Measurements from ENCODE around the gene MTF1. TPM values are rescaled to one million over a fixed set of nuclear protein-coding genes. Genes with fewer than 3 reads are reported as not detected.

The MTF1 gene
- total and polyA plus RNA-seq, 4 experiments from 2014 or later, result 12.4 to 32.5 (median 25.8) TPM

GRCh38 chr1:37888022-37888700 lies 28.8 kb upstream of the MTF1 start:
- H3K4me3 Mint-ChIP-seq, result no peak overlapping the region
- peaks cover 0 to under 1% (median 0%) of the 10 kb centered on the region in 8 donors for H3K9me3 Mint-ChIP-seq
- no peak for DNase-seq
- H3K27me3 Mint-ChIP-seq, result no peaks in the 10 kb centered on the region
- Histone ChIP-seq H3K27me3 (ENCODE audit: insufficient read depth, low read length) (no peaks in the 10 kb centered on the region), H3K9me3 (ENCODE audit: control insufficient read depth in 1 of 2, low read length in 2 of 2) (no peaks in the 10 kb centered on the region), H3K4me3 (ENCODE audit: low read length in 2 of 2) (no peak overlapping the region), H3K4me1 (ENCODE audit: insufficient read depth, low read length) (no peaks in the 10 kb centered on the region), H3K27ac (ENCODE audit: low read depth, low read length) (no peak overlapping the region), H3K36me3 (ENCODE audit: insufficient read depth, low read length) (peaks cover 47% of the 10 kb centered on the region)
- ChIA-PET CTCF (ENCODE audit: partially characterized antibody) (interaction anchor here (1.3 kb wide), 1 partner anchor 29 kb away, joined by 3 read pairs; the partner anchor contains the start of gene MTF1), POLR2A (ENCODE audit: partially characterized antibody) (interaction anchor here (1.1 kb wide), 1 partner anchor 14 kb away, joined by 3 read pairs; no protein-coding TSS in a partner anchor)
- H3K36me3 Mint-ChIP-seq, result peaks cover 53 to 57% of the 10 kb centered on the region in 2 donors
- H3K27ac Mint-ChIP-seq, result peak overlapping the region in 1 of 7 donors; percentile 9
- H3K4me1 Mint-ChIP-seq, result peaks cover 2 to 15% (median 7%) of the 10 kb centered on the region in 4 donors
- intact Hi-C loops (cut with micrococcal nuclease), result no loop called here

GRCh38 chr1:37884145-37884544 lies 24.8 kb upstream of the MTF1 start:
- intact Hi-C loops (cut with micrococcal nuclease), result no loop called here
- Mint-ChIP-seq H3K27ac (peak overlapping the region in 3 of 7 donors; percentile 57 to 95 (median 75)), H3K4me1 (peaks cover 0 to 14% (median 6%) of the 10 kb centered on the region in 4 donors), H3K27me3 (no peaks in the 10 kb centered on the region), H3K9me3 (no peaks in the 10 kb centered on the region), H3K36me3 (peaks cover 55 to 79% of the 10 kb centered on the region in 2 donors), H3K4me3 (peak overlapping the region in 1 of 8 donors; percentile 39)
- H3K36me3 ChIP-seq (ENCODE audit: insufficient read depth, low read length), result peaks cover 67% of the 10 kb centered on the region
- no peak overlapping the region for H3K4me3 ChIP-seq (ENCODE audit: low read length in 2 of 2)
- H3K27me3 ChIP-seq (ENCODE audit: insufficient read depth, low read length), result no peaks in the 10 kb centered on the region
- no peak for DNase-seq
- ChIA-PET POLR2A (ENCODE audit: partially characterized antibody) (interaction anchor here (0.6 kb wide), 1 partner anchor 1425 kb away, joined by 4 read pairs; no protein-coding TSS in a partner anchor), CTCF (ENCODE audit: partially characterized antibody) (interaction anchor here (0.5 kb wide), 1 partner anchor 8 kb away, joined by 4 read pairs; no protein-coding TSS in a partner anchor)
- no peaks in the 10 kb centered on the region for H3K9me3 ChIP-seq (ENCODE audit: control insufficient read depth in 1 of 2, low read length in 2 of 2)
- H3K27ac ChIP-seq (ENCODE audit: low read depth, low read length), result no peak overlapping the region
- no peaks in the 10 kb centered on the region for H3K4me1 ChIP-seq (ENCODE audit: insufficient read depth, low read length)

- H3K27me3 ChIP-seq (ENCODE audit: insufficient read depth, low read length), result no peaks in the 10 kb centered on the region
- no peak overlapping the region for H3K4me3 ChIP-seq (ENCODE audit: low read length in 2 of 2)
- ChIA-PET CTCF (ENCODE audit: partially characterized antibody) (interaction anchor here (0.5 to 1.1 kb wide), 2 partner anchors 9 to 13 kb away, joined by 4 read pairs; no protein-coding TSS in a partner anchor), POLR2A (ENCODE audit: partially characterized antibody) (no interaction called here)
- Mint-ChIP-seq H3K36me3 (peaks cover 54 to 75% of the 10 kb centered on the region in 2 donors), H3K9me3 (no peaks in the 10 kb centered on the region), H3K4me3 (peak overlapping the region in 4 of 8 donors; percentile 61 to 77 (median 72)), H3K27ac (peak overlapping the region in 5 of 7 donors; percentile 57 to 95 (median 82)), H3K4me1 (peaks cover 0 to 14% (median 6%) of the 10 kb centered on the region in 4 donors), H3K27me3 (no peaks in the 10 kb centered on the region)
- intact Hi-C loops (cut with micrococcal nuclease), result no loop called here
- no peak for DNase-seq
- H3K9me3 ChIP-seq (ENCODE audit: control insufficient read depth in 1 of 2, low read length in 2 of 2), result no peaks in the 10 kb centered on the region
- H3K4me1 ChIP-seq (ENCODE audit: insufficient read depth, low read length), result no peaks in the 10 kb centered on the region
- no peak overlapping the region for H3K27ac ChIP-seq (ENCODE audit: low read depth, low read length)
- H3K36me3 ChIP-seq (ENCODE audit: insufficient read depth, low read length), result peaks cover 62% of the 10 kb centered on the region
These were observed 24.3 kb upstream of the MTF1 start for GRCh38 chr1:37883671-37884070.

- H3K4me1 Mint-ChIP-seq, result peaks cover 0 to 14% (median 6%) of the 10 kb centered on the region in 4 donors
- DNase-seq, result no peak
- no peaks in the 10 kb centered on the region for H3K27me3 Mint-ChIP-seq
- peaks cover 45 to 63% of the 10 kb centered on the region in 2 donors for H3K36me3 Mint-ChIP-seq
- H3K27ac Mint-ChIP-seq, result peak overlapping the region in 1 of 7 donors; percentile 19
- Histone ChIP-seq H3K27ac (ENCODE audit: low read depth, low read length) (no peak overlapping the region), H3K27me3 (ENCODE audit: insufficient read depth, low read length) (no peaks in the 10 kb centered on the region), H3K4me1 (ENCODE audit: insufficient read depth, low read length) (no peaks in the 10 kb centered on the region), H3K4me3 (ENCODE audit: low read length in 2 of 2) (no peak overlapping the region), H3K36me3 (ENCODE audit: insufficient read depth, low read length) (peaks cover 54% of the 10 kb centered on the region), H3K9me3 (ENCODE audit: control insufficient read depth in 1 of 2, low read length in 2 of 2) (no peaks in the 10 kb centered on the region)
- intact Hi-C loops (cut with micrococcal nuclease), result no loop called here
- H3K9me3 Mint-ChIP-seq, result no peaks in the 10 kb centered on the region
- CTCF ChIA-PET (ENCODE audit: partially characterized antibody), result interaction anchor here (1.6 kb wide), 1 partner anchor 17 kb away, joined by 4 read pairs; no protein-coding TSS in a partner anchor
- POLR2A ChIA-PET (ENCODE audit: partially characterized antibody), result no interaction called here
- H3K4me3 Mint-ChIP-seq, result no peak overlapping the region
These were observed 20.5 kb upstream of the MTF1 start for GRCh38 chr1:37879865-37880264.

- DNase-seq, result no peak
- ChIA-PET POLR2A (ENCODE audit: partially characterized antibody) (no interaction called here), CTCF (ENCODE audit: partially characterized antibody) (interaction anchor here (7.1 kb wide), 1 partner anchor 18 kb away, joined by 31 read pairs; the partner anchor contains the start of gene MTF1)
- H3K36me3 Mint-ChIP-seq, result peaks cover 49 to 66% of the 10 kb centered on the region in 2 donors
- Histone ChIP-seq H3K4me3 (ENCODE audit: low read length in 2 of 2) (no peak overlapping the region), H3K4me1 (ENCODE audit: insufficient read depth, low read length) (no peaks in the 10 kb centered on the region), H3K27ac (ENCODE audit: low read depth, low read length) (no peak overlapping the region), H3K36me3 (ENCODE audit: insufficient read depth, low read length) (peaks cover 67% of the 10 kb centered on the region), H3K27me3 (ENCODE audit: insufficient read depth, low read length) (no peaks in the 10 kb centered on the region), H3K9me3 (ENCODE audit: control insufficient read depth in 1 of 2, low read length in 2 of 2) (no peaks in the 10 kb centered on the region)
- H3K27ac Mint-ChIP-seq, result peak overlapping the region in 1 of 7 donors; percentile 30
- no peak overlapping the region for H3K4me3 Mint-ChIP-seq
- H3K27me3 Mint-ChIP-seq, result no peaks in the 10 kb centered on the region
- H3K9me3 Mint-ChIP-seq, result no peaks in the 10 kb centered on the region
- intact Hi-C loops (cut with micrococcal nuclease), result no loop called here
- H3K4me1 Mint-ChIP-seq, result peaks cover 0 to 6% (median 1%) of the 10 kb centered on the region in 4 donors
These were observed 18.7 kb upstream of the MTF1 start for GRCh38 chr1:37878071-37878470.

- Mint-ChIP-seq H3K4me1 (no peaks in the 10 kb centered on the region), H3K36me3 (peaks cover 44 to 60% of the 10 kb centered on the region in 2 donors), H3K4me3 (no peak overlapping the region), H3K27me3 (no peaks in the 10 kb centered on the region), H3K9me3 (no peaks in the 10 kb centered on the region), H3K27ac (no peak overlapping the region)
- Histone ChIP-seq H3K27me3 (ENCODE audit: insufficient read depth, low read length) (no peaks in the 10 kb centered on the region), H3K27ac (ENCODE audit: low read depth, low read length) (no peak overlapping the region), H3K4me3 (ENCODE audit: low read length in 2 of 2) (no peak overlapping the region), H3K36me3 (ENCODE audit: insufficient read depth, low read length) (peaks cover 58% of the 10 kb centered on the region), H3K4me1 (ENCODE audit: insufficient read depth, low read length) (no peaks in the 10 kb centered on the region), H3K9me3 (ENCODE audit: control insufficient read depth in 1 of 2, low read length in 2 of 2) (no peaks in the 10 kb centered on the region)
- intact Hi-C loops (cut with micrococcal nuclease), result no loop called here
- DNase-seq, result no peak
- POLR2A ChIA-PET (ENCODE audit: partially characterized antibody), result no interaction called here
- CTCF ChIA-PET (ENCODE audit: partially characterized antibody), result interaction anchor here (1.3 to 7.1 kb wide), 2 partner anchors 16 to 114 kb away, joined by 3 to 31 read pairs; partner anchors contain the start of gene MTF1
These were observed 16.4 kb upstream of the MTF1 start for GRCh38 chr1:37875833-37876232.

GRCh38 chr1:37872692-37873091 lies 13.3 kb upstream of the MTF1 start:
- POLR2A ChIA-PET (ENCODE audit: partially characterized antibody), result no interaction called here
- Mint-ChIP-seq H3K36me3 (peaks cover 52 to 60% of the 10 kb centered on the region in 2 donors), H3K27ac (peak overlapping the region in 2 of 7 donors; percentile 7 to 13)

More at GRCh38 chr1:37872692-37873091, 13.3 kb upstream of the MTF1 start:
- Mint-ChIP-seq H3K4me3 (no peak overlapping the region), H3K9me3 (no peaks in the 10 kb centered on the region), H3K27me3 (no peaks in the 10 kb centered on the region), H3K4me1 (no peaks in the 10 kb centered on the region)
- H3K9me3 ChIP-seq (ENCODE audit: control insufficient read depth in 1 of 2, low read length in 2 of 2), result no peaks in the 10 kb centered on the region
- intact Hi-C loops (cut with micrococcal nuclease), result no loop called here
- no peaks in the 10 kb centered on the region for H3K27me3 ChIP-seq (ENCODE audit: insufficient read depth, low read length)
- no peaks in the 10 kb centered on the region for H3K4me1 ChIP-seq (ENCODE audit: insufficient read depth, low read length)
- CTCF ChIA-PET (ENCODE audit: partially characterized antibody), result interaction anchor here (7.1 kb wide), 1 partner anchor 12 kb away, joined by 31 read pairs; the partner anchor contains the start of gene MTF1
- H3K36me3 ChIP-seq (ENCODE audit: insufficient read depth, low read length), result peaks cover 40% of the 10 kb centered on the region
- H3K27ac ChIP-seq (ENCODE audit: low read depth, low read length), result no peak overlapping the region
- no peak overlapping the region for H3K4me3 ChIP-seq (ENCODE audit: low read length in 2 of 2)
- DNase-seq, result no peak
